GM18867 (cell line): ENCODE results near the gene FABP7.
A peak's percentile ranks its signal among the peaks of the same experiment; 100 is the strongest.

Experiments used
- ATAC-seq: cut with Tn5 transposase; IDR thresholded peaks from one replicate; pipeline ENCODE4 v1.9.1; 2021; ENCODE audit warnings: mild to moderate bottlenecking, moderate library complexity; ENCODE audit not compliant: unreplicated experiment

Gene FABP7

GRCh38 chr6:122755901-122756300, 23.6 kb upstream of the FABP7 start:
- ATAC-seq = no peak

DNA sequence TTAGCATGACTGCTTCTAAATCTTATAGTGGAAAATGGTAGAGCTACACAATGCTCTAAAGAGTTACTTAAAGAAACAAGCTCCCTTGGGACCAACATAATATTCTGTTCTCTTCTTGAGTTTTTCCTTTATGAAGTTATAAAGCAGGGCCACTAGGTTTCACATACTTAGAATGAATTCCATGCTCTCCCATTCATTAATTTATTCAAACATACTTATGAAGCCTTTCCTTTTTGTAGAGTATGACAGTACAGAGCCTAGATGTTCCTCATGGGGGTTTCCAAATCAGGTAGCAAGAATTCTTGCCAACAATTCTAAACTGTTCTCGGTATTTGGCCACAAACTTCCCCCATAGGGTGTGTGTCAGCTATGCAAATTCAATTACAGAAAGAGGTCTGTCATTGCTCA, 20.6 kb upstream of the FABP7 start:
- peak; percentile 98 for ATAC-seq

DNA sequence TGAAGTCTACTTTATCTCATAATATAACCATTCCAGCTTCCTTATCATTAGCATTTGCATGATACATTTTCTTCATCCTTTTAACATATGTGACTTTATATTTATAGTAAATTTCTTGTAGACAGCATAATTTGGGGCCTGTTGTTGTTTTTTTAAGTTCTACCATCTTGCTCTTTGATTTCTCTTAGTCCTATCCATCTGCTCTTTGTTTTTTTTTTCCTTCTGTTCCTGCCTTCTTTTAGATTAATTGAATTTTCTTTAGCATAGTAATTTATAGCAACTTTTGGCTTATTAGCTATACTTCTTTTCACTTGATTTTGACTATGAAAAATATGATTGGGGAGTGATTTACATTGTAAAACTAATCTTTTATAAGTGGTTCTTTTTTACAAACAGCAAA, 19.2 kb upstream of the FABP7 start:
- no peak for ATAC-seq

DNA sequence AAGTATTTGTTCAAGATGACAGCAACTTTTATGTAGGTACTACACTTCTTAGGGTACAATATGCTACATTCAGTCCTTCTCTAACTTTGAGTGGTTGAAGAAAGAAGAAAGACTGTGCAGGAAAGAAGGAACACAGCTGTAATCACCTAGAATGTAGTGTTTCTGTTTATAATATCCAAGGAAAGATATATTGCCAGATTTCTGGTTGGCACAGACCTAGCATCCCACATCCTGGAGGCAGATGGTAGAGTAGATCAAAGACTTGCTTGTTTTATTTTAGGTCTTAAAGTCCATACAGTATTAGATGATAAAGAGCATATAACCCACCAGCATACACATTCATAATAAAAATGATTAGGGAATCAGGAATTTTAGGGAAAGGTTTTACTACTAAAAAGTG, 13.3 kb upstream of the FABP7 start:
- no peak for ATAC-seq

- ATAC-seq = no peak
Observed at GRCh38 chr6:122770835-122771601, 8.5 kb upstream of the FABP7 start.

DNA sequence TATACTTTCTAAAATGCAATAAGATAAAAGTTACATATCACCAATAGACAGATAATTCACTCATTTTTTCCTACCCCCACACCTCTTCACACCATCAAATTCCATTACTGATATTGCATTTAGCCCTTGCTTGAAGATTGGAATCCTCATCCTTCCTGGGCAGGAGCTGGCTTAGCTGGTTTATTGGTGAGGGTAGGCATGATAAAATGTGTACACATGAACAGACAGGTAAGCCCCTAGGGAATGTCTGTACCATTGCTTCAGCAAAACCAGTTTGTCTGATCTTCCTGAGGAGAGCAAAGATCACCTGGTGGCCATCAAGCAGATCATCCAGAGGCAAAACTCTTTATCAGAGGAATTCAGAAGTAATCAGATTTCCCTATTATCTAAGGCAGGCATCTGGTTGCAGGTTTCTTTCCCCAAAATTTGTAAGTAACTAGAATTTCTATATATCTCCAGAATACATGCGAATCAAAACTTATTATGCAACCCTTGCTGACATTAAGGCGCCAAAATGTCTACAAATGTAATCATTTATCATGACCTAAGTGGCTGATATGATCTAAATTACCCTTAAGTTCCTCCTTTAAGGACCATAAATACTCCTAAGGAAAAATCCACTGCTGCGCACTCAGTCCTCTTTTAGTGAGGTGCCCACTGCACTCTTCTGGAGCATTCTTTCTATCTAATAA, 6.6 kb upstream of the FABP7 start:
- no peak for ATAC-seq

DNA sequence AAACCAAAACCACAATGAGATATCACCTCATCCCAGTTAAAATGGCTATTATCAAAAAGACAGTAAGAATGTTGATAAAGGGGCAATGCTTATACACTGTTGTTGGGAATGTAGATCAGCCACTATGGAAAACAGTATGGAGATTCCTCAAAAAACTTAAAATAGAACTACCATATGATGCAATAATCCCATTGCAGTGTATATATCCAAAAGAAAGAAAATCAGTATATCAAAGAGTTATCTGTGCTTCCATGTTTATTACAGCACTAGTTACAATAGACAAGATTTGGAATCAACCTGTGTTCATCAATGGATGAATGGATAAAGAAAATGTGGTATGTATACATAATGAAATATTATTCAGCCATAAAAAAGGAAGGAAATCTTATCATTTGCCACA, 3.5 kb upstream of the FABP7 start:
- no peak for ATAC-seq

DNA sequence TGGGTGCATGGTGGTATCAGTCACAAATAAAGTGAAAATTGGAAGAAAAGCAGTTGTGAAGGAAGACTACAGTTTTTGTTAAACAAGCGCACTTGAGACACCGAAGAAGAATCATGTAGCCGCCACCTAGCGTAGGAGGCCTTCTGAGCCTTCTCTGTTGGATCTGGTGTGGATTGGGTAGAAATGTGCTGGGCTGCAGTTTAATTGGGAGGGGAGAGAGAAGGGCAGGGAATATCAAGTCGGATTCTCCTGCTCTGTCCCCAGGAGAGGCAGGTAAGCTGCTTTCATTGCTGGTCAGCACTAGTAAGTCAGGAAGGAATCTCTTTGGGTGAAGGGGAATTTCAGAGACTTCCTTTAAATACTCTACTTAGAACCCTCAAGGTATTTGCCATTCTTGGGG, 1.2 kb upstream of the FABP7 start:
- ATAC-seq = no peak

- no peak for ATAC-seq
Observed at GRCh38 chr6:122778985-122779661, 393 bp upstream of the FABP7 start.

DNA sequence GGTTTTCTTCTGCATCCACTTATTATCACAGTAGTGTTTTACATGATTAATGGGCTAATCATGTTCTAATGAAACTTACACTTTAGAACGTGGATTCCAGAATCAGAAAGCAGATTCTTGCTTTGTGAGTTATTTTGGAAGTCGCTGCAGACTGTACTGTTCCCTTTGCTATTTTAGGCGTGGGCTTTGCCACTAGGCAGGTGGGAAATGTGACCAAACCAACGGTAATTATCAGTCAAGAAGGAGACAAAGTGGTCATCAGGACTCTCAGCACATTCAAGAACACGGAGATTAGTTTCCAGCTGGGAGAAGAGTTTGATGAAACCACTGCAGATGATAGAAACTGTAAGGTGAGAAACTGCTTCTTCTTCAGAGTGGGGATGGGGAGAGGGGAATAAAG, 598 bp downstream of the FABP7 start:
- no peak for ATAC-seq

GRCh38 chr6:122781716-122782115, 2.2 kb downstream of the FABP7 start:
- ATAC-seq = no peak

DNA sequence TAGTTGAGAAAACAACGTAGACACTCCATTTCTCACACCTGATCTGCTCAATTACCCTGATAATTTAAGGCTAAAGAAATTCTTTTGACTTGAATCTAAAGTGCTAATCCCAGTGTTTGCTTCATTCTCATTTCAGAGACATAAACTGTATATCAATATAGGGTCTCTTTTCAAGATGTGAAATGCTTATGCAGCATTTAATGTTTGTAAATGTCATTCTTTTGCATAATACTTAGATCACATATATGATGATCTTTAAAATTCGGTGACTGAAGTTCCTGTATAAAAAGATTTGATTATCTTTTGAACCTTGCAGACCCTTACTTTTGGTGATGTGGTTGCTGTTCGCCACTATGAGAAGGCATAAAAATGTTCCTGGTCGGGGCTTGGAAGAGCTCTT, 3.9 kb downstream of the FABP7 start:
- ATAC-seq = no peak

- no peak for ATAC-seq
Observed at GRCh38 chr6:122785891-122786290, 6.4 kb downstream of the FABP7 start.

- no peak for ATAC-seq
Observed at GRCh38 chr6:122787721-122788120, 8.2 kb downstream of the FABP7 start.

DNA sequence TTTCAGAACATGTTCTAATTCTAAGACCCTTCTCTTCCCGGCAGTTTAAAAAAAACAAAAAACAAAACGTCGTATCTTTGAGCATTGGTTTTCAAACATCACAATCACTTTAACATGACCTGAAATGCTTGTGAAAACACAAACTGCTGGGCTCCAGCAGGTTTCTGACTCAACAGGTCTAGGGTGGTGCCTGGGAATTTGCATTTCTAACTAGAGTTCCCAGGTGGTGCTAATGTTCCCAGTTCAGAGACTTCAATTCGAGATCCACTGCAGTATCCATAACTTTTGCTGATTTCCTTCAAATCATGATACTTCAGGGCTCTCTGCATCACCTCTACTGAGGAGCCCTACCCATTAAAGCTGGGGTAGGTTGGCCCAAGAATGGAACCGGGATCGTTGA, 8.7 kb downstream of the FABP7 start:
- ATAC-seq = no peak

- ATAC-seq = no peak
Observed at GRCh38 chr6:122788663-122789181, 9.2 kb downstream of the FABP7 start.

DNA sequence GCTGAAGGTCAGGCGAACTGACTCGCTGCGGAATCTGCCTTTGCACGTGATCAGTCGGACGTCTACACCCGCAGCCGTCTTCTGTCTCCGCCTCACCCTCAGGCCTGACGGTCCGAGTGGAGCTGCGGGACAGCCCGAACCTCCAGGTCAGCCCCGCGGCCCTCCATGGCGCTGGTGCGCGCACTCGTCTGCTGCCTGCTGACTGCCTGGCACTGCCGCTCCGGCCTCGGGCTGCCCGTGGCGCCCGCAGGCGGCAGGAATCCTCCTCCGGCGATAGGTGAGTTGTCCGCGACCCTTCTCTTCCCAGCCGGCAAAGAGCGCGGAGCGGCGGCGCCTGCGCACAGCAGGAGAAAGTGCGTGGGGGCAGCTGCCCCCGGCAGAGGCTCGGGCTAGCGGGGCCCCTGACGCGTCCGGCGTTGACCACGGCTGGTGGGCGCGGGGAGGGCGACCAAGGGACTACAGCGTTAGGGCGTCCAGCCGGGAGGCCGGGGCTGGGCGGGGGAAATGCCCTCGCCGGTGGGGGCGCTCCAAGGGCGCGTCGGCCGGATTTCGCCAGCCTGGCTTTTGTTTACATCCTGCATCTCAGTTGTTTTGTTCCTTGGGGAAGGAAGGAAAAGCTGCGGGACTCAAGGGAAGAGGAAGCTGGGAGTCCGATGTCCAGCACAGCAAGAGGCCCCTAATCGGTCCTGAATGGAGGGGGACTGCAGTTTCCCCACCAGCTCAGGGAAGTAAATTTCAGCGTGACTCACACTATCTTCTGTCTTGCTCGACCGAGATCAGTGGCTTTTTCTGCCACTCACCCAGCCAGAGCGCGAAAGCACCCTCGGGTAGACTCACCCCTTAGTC, 9.9 kb downstream of the FABP7 start, which contains the start of gene SMPDL3A:
TSS of gene SMPDL3A (plus strand) at position 77 of the 846 bp plus-strand sequence. CDS start at position 166, 89 bp downstream.
- ATAC-seq = peak; percentile 68

DNA sequence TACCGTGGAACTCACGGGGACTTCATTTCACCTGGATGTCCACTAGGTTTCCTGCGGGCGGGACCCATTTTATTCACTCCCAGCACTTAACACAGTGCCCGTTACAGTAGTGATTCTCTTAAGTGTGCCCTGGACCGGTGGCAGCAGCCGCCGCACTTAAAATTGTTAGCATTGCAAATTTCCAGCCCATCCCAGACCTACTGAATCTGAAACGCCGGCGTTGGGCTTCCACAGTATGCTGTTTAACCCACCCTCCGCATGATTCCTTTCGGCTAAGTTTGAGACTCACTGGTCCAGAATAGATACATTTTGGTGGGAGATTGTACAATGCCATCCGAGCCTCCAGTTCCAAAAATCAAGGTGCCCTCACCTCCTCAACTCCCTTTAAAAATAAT, 10.5 kb downstream of the FABP7 start:
- ATAC-seq = no peak

DNA sequence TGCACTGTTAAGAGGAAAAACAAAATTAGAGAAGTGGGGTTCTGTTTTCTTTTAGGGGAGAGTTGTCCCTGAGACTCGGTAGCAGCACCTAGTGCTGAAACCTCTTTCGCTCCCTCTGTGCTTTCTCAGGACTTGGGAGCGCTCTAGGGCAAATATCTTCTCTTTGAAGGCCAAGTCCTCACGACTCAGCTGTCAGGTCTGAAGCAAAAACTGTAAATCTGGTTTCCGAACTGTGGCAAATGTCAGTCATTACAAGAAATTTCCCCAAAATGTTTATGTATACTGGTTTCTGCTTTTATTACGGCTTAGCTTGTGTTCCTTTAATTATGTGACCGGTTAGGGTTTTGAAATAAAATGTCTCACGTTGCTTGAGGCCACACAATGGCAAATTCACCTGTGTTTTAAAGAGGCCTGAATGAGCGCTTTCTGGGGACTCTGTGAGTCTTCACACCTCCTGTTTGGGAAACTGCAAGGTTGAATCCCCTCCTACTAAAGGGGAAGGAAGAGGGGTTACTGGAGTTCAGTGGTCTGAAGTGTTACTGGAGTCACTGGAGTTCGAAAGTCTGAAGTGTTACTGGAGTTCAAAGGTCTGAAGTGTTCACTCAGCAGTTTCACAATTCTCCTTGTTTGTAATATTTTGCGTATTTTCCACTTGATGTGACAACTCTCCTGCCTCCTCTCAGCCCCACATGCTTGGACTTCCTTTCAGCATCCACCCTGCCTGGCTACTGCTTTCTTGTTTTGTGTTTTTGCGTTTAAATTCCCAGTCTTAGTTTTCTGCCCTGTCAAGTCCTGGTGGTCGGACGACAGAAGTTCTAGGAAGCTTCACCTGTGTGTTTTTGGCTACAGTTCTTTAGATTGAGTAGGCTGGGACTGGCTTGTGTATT, 11.2 kb downstream of the FABP7 start:
- ATAC-seq = no peak

- ATAC-seq = no peak
Observed at GRCh38 chr6:122791310-122791679, 11.8 kb downstream of the FABP7 start.
